ENCODE results near the gene CPA3. TPM values are rescaled to one million over a fixed set of nuclear protein-coding genes. Genes with fewer than 3 reads are reported as not detected.

CPA3 gene
- total and polyA plus RNA-seq, 2 of the 13 experiments (the other 11 are each of a cell fraction or from before 2014, with no cell fraction given), result not detected

GRCh38 chr3:148873977-148874376 lies 8.9 kb downstream of the CPA3 start:
- no peaks in the 10 kb centered on the region for H3K36me3 ChIP-seq (replicated peaks in 1 of 2; ENCODE audit: control insufficient read depth in 1 of 2, insufficient read depth in 2 of 2, low read length in 2 of 2)
- no peak overlapping the region for H3K9ac ChIP-seq (ENCODE audit: insufficient read depth, low read depth, low read length)
- 7% methylated on average over 1 of the region's 1 CpG for WGBS (ENCODE audit: low lambda C conversion rate)
- H3K27me3 ChIP-seq (ENCODE audit: control insufficient read depth in 1 of 2, insufficient read depth in 2 of 2, low read length in 2 of 2), result no peaks in the 10 kb centered on the region
- TF ChIP-seq ERF (CRISPR knock-in tag; IDR thresholded peaks at IDR 0.05) (no peak), ZFP82 (CRISPR knock-in tag; IDR thresholded peaks at IDR 0.05; ENCODE audit: borderline replicate concordance) (no peak), TFAP4 (IDR thresholded peaks at IDR 0.05; ENCODE audit: borderline replicate concordance, low read depth) (no peak), ZNF552 (CRISPR knock-in tag; IDR thresholded peaks at IDR 0.05; ENCODE audit: borderline replicate concordance) (no peak), ZNF598 (CRISPR knock-in tag; IDR thresholded peaks at IDR 0.05; ENCODE audit: borderline replicate concordance) (no peak), HOXA7 (CRISPR knock-in tag; IDR thresholded peaks at IDR 0.05) (no peak), NR0B2 (CRISPR knock-in tag; IDR thresholded peaks at IDR 0.05) (no peak), ZNF547 (CRISPR knock-in tag; IDR thresholded peaks at IDR 0.05) (no peak), IKZF1 (IDR thresholded peaks at IDR 0.05) (no peak), FUBP1 (CRISPR knock-in tag; IDR thresholded peaks at IDR 0.05; ENCODE audit: borderline replicate concordance) (no peak), ZNF746 (CRISPR knock-in tag; IDR thresholded peaks at IDR 0.05) (no peak), ZNF431 (CRISPR knock-in tag; IDR thresholded peaks at IDR 0.05; ENCODE audit: borderline replicate concordance, low read depth) (no peak), ZNF724P (CRISPR knock-in tag; IDR thresholded peaks at IDR 0.05; ENCODE audit: borderline replicate concordance) (no peak), CC2D1A (CRISPR knock-in tag; IDR thresholded peaks at IDR 0.05) (no peak), HMGXB4 (CRISPR knock-in tag; IDR thresholded peaks at IDR 0.05; ENCODE audit: borderline replicate concordance in 1 of 2, low read depth in 1 of 2) (no peak), ZFY (CRISPR knock-in tag; IDR thresholded peaks at IDR 0.05) (no peak), SRY (CRISPR knock-in tag; IDR thresholded peaks at IDR 0.05) (no peak)
- in situ Hi-C loops (cut with HindIII; ENCODE audit: extremely low pct_ligation_motif_present, low pct_unique_long_range_greater_than_20kb) (no loop called here), intact Hi-C loops (cut with micrococcal nuclease; ENCODE audit: unreplicated experiment) (no loop called here)
- no peak overlapping the region for H2AFZ ChIP-seq (ENCODE audit: low read length)
- H3K4me1 ChIP-seq (ENCODE audit: insufficient read depth, low read length), result no peaks in the 10 kb centered on the region
- no peak overlapping the region for H3K4me2 ChIP-seq (ENCODE audit: low read depth, low read length)
- DNase-seq (ENCODE audit: low spot score) (no peak), ATAC-seq (no peak), FAIRE-seq (no peak)
- BruUV-seq (replicated peaks), result no TSS peak
- ChIA-PET POLR2A (no interaction called here), CTCF (ENCODE audit: low intra/inter-chr PET ratio, low total read pairs) (no interaction called here)
- no peaks in the 10 kb centered on the region for H3K9me3 ChIP-seq (ENCODE audit: low read length)
- H4K20me1 ChIP-seq (ENCODE audit: insufficient read depth, low read length), result no peaks in the 10 kb centered on the region
- no peaks in the 10 kb centered on the region for H3K79me2 ChIP-seq (ENCODE audit: insufficient read depth, low read length)
- no peak overlapping the region for H3K27ac ChIP-seq (ENCODE audit: extremely low read length, insufficient read depth, low read length)
- no peak overlapping the region for H3K4me3 ChIP-seq (replicated peaks in 1 of 3; ENCODE audit: insufficient read depth in 1 of 3, low read depth in 2 of 3, low read length in 3 of 3)

Measured in HepG2 (cell line).